SK-N-SH treated with all-trans-retinoic acid at 6 μM for 48 hours (cell line): Measurements from ENCODE around the gene EML1.

Experiments used
- CSRNP3 ChIP-seq: fragments of 250-450 bp; sonication (Bioruptor Pico); IDR thresholded peaks from 2 replicates; pipeline ENCODE4 v1.5.1; 2021; ENCODE audit warnings: mild to moderate bottlenecking, moderate library complexity
- ESRRG ChIP-seq: fragments of 250-450 bp; sonication (Bioruptor Pico); IDR thresholded peaks from 2 replicates; pipeline ENCODE4 v1.6.1; 2021; ENCODE audit warnings: mild to moderate bottlenecking
- GLIS3 ChIP-seq: fragments of 250-450 bp; sonication (Bioruptor Pico); IDR thresholded peaks from 2 replicates; pipeline ENCODE4 v1.5.0; 2020; ENCODE audit warnings: mild to moderate bottlenecking, moderate library complexity
- PATZ1 ChIP-seq: fragments of 250-450 bp; sonication (Bioruptor Pico); IDR thresholded peaks from 2 replicates; pipeline ENCODE4 v1.8.0; 2020; ENCODE audit warnings: mild to moderate bottlenecking, moderate library complexity, borderline replicate concordance
- PPARA ChIP-seq: fragments of 250-450 bp; sonication (Bioruptor Pico); IDR thresholded peaks from 2 replicates; pipeline ENCODE4 v1.5.0; 2020; ENCODE audit warnings: mild to moderate bottlenecking, borderline replicate concordance
- TCF4 ChIP-seq: fragments of 250-450 bp; sonication (Bioruptor Pico); IDR thresholded peaks from 2 replicates; pipeline ENCODE4 v1.8.0; 2021; ENCODE audit warnings: mild to moderate bottlenecking, moderate library complexity, borderline replicate concordance
- TOX ChIP-seq: fragments of 250-450 bp; sonication (Bioruptor Pico); IDR thresholded peaks from 2 replicates; pipeline ENCODE4 v1.8.0; 2021; ENCODE audit warnings: mild to moderate bottlenecking, moderate library complexity, borderline replicate concordance
- TSHZ2 ChIP-seq: fragments of 250-450 bp; sonication (Bioruptor Pico); IDR thresholded peaks from 2 replicates; pipeline ENCODE4 v1.5.0; 2020; ENCODE audit warnings: mild to moderate bottlenecking, moderate library complexity
- ZNF565 ChIP-seq: fragments of 450-650 bp; formaldehyde crosslinking; conservative IDR thresholded peaks from 2 replicates; pipeline ENCODE4 v1.5.0; 2020; ENCODE audit warnings: low read depth, mild to moderate bottlenecking, moderate library complexity
- ZNF70 ChIP-seq: fragments of 450-650 bp; formaldehyde crosslinking; IDR thresholded peaks from 2 replicates; pipeline ENCODE4 v1.5.0; 2020; ENCODE audit warnings: mild to moderate bottlenecking, moderate library complexity

- TF ChIP-seq ZNF565 (no peak), PATZ1 (CRISPR knock-in tag) (no peak), ZNF70 (CRISPR knock-in tag) (no peak), TSHZ2 (CRISPR knock-in tag) (no peak), GLIS3 (CRISPR knock-in tag) (no peak), TOX (no peak), TCF4 (no peak), CSRNP3 (no peak), PPARA (CRISPR knock-in tag) (no peak), ESRRG (no peak)
Measured at GRCh38 chr14:99840774-99841305, 47.6 kb downstream of the EML1 start.
